GM12878 (cell line): Measurements from ENCODE around the gene LILRB1. TPM values are rescaled to one million over a fixed set of nuclear protein-coding genes. Genes with fewer than 3 reads are reported as not detected.

Experiments used
- ATAC-seq: fragments of 200-7000 bp; cut with Tn5 transposase; 3 replicates; pipeline ENCODE4 v1.9.1; 2020; ENCODE audit warnings: mild to moderate bottlenecking, moderate library complexity
- BruUV-seq: library from RNA; stranded (reverse); fragments of 400-500 nt; replicated peaks from 2 replicates; lab custom pipeline; 2021; lab: Mats Ljungman, UMichigan
- CTCF ChIA-PET: fragments of 300-600 bp; sonication (Branson Sonifier 250); formaldehyde crosslinking; extraction: SDS; loops from one replicate; lab custom pipeline; 2021; ENCODE audit warnings: inconsistent platforms; lab: Yijun Ruan, JAX
- POLR2A ChIA-PET: fragments of 350-600 bp; formaldehyde crosslinking; extraction: SDS; loops from one replicate; lab custom pipeline; 2021; ENCODE audit warnings: inconsistent platforms; lab: Charles Lee
- RAD21 ChIA-PET: fragments of 300-600 bp; sonication (Branson Sonifier 250); formaldehyde crosslinking; loops from one replicate; lab custom pipeline; 2023; ENCODE audit warnings: antibody characterized with exemption; ENCODE audit not compliant: unreplicated experiment; lab: Charles Lee
- SMC1A ChIA-PET: fragments of 300-600 bp; sonication (Branson Sonifier 250); formaldehyde crosslinking; loops from one replicate; lab custom pipeline; 2023; ENCODE audit not compliant: unreplicated experiment, uncharacterized antibody; lab: Charles Lee
- DNase-seq: peaks from one replicate; pipeline ENCODE4 v3.0.0-alpha.2; 2011; ENCODE audit warnings: low read depth, low spot score
- FAIRE-seq: peaks from 3 replicates; lab custom pipeline; 2011; peaks lifted over from hg19 to GRCh38; lab: Jason Lieb, UNC
- H2AFZ ChIP-seq: 2 replicates; pipeline ENCODE4 v1.6.0; 2011; ENCODE audit warnings: low read depth, low read length, control low read depth; ENCODE audit not compliant: control insufficient read depth
- H3K27ac ChIP-seq: 2 replicates; pipeline ENCODE4 v1.5.1; 2011; ENCODE audit warnings: control low read depth; ENCODE audit not compliant: control insufficient read depth, insufficient read depth
- H3K27me3 ChIP-seq, 2 experiments: replicated peaks in 1 of 2; 2 replicates each; pipeline versions ENCODE4 v1.6.0 to v1.6.1; 2011; ENCODE audit warnings: low read length in 1 of 2; ENCODE audit not compliant: control insufficient read depth in 2 of 2, insufficient read depth in 2 of 2
- H3K36me3 ChIP-seq, 2 experiments: 2 replicates each; pipeline ENCODE4 v1.5.1; 2011; ENCODE audit warnings: low read length in 1 of 2; ENCODE audit not compliant: control insufficient read depth in 2 of 2, insufficient read depth in 2 of 2
- H3K4me1 ChIP-seq: 2 replicates; pipeline ENCODE4 v1.6.1; 2011; ENCODE audit warnings: mild to moderate bottlenecking, low read length, moderate library complexity, mixed read lengths; ENCODE audit not compliant: control insufficient read depth, insufficient read depth
- H3K4me2 ChIP-seq: 2 replicates; pipeline ENCODE4 v1.6.0; 2011; ENCODE audit warnings: control low read depth; ENCODE audit not compliant: control insufficient read depth, insufficient read depth
- H3K4me3 ChIP-seq: fragments of 200-600 bp; sonication (generic); 2 replicates; pipeline ENCODE4 v1.5.1; 2016
- H3K79me2 ChIP-seq: 2 replicates; pipeline ENCODE4 v1.6.0; 2011; ENCODE audit warnings: low read length; ENCODE audit not compliant: control insufficient read depth, insufficient read depth
- H3K9ac ChIP-seq: 2 replicates; pipeline ENCODE4 v1.8.0; 2011; ENCODE audit warnings: low read length, control low read depth, mixed read lengths; ENCODE audit not compliant: control insufficient read depth, insufficient read depth
- H3K9me3 ChIP-seq: replicated peaks from 3 replicates; pipeline ENCODE4 v1.5.1; 2011; ENCODE audit warnings: mild to moderate bottlenecking, low read length; ENCODE audit not compliant: control insufficient read depth, insufficient read depth
- H4K20me1 ChIP-seq: 2 replicates; pipeline ENCODE4 v1.6.0; 2011; ENCODE audit not compliant: control insufficient read depth, insufficient read depth
- BACH1 ChIP-seq: fragments of 450-650 bp; IDR thresholded peaks from 2 replicates; pipeline ENCODE4 v1.6.1; 2017; ENCODE audit warnings: mild to moderate bottlenecking, borderline replicate concordance
- E2F4 ChIP-seq: IDR thresholded peaks from 2 replicates; pipeline ENCODE4 v1.6.1; 2012; ENCODE audit warnings: low read depth, low read length, improper control_type of control experiment
- KAT2A ChIP-seq: conservative IDR thresholded peaks from 2 replicates; pipeline ENCODE4 v1.6.1; 2011; ENCODE audit warnings: low read depth, low read length; ENCODE audit not compliant: control insufficient read depth
- KLF5 ChIP-seq: fragments of 450-650 bp; IDR thresholded peaks from 2 replicates; pipeline ENCODE4 v1.6.1; 2014; ENCODE audit warnings: mild to moderate bottlenecking; ENCODE audit not compliant: partially characterized antibody
- MEF2A ChIP-seq: IDR thresholded peaks from 2 replicates; pipeline ENCODE4 v1.6.1; 2011; ENCODE audit warnings: low read depth, mild to moderate bottlenecking, low read length, moderate library complexity; ENCODE audit not compliant: insufficient read depth
- NFXL1 ChIP-seq: fragments of 450-650 bp; IDR thresholded peaks from 2 replicates; pipeline ENCODE4 v1.6.1; 2017; ENCODE audit warnings: antibody characterized with exemption, mild to moderate bottlenecking, borderline replicate concordance
- NR2C2 ChIP-seq: IDR thresholded peaks from 2 replicates; pipeline ENCODE4 v1.6.1; 2011; ENCODE audit warnings: borderline replicate concordance, low read depth; ENCODE audit not compliant: control insufficient read depth, insufficient read length
- NRF1 ChIP-seq: conservative IDR thresholded peaks from 2 replicates; pipeline ENCODE4 v1.6.1; 2011; ENCODE audit warnings: mild to moderate bottlenecking, low read depth, low read length, improper control_type of control experiment
- PAX5 ChIP-seq: IDR thresholded peaks from 2 replicates; pipeline ENCODE4 v1.6.1; 2011; ENCODE audit warnings: low read depth, low read length, borderline replicate concordance
- RCOR1 ChIP-seq: conservative IDR thresholded peaks from 2 replicates; pipeline ENCODE4 v1.6.1; 2012; ENCODE audit warnings: low read depth, low read length, improper control_type of control experiment
- RUNX3 ChIP-seq: IDR thresholded peaks from 2 replicates; pipeline ENCODE4 v1.6.1; 2012; ENCODE audit warnings: low read length, inconsistent platforms
- SREBF2 ChIP-seq: IDR thresholded peaks from 2 replicates; pipeline ENCODE4 v1.6.1; 2012; ENCODE audit warnings: mild to moderate bottlenecking, low read length
- SRF ChIP-seq, 2 experiments: IDR thresholded peaks; 2 replicates each; pipeline ENCODE4 v1.6.1; 2011; ENCODE audit warnings: low read depth in 2 of 2, low read length in 2 of 2, mild to moderate bottlenecking in 1 of 2, moderate library complexity in 1 of 2
- SUZ12 ChIP-seq: fragments of 200-600 bp; sonication (generic); IDR thresholded peaks from one replicate; pipeline ENCODE4 v1.6.1; 2018; ENCODE audit warnings: antibody characterized with exemption, mild to moderate bottlenecking; ENCODE audit not compliant: unreplicated experiment
- TCF12 ChIP-seq: IDR thresholded peaks from 2 replicates; pipeline ENCODE4 v1.6.1; 2011; ENCODE audit warnings: low read depth, mild to moderate bottlenecking, low read length
- USF2 ChIP-seq: IDR thresholded peaks from 2 replicates; pipeline ENCODE4 v1.6.1; 2011; ENCODE audit warnings: low read depth, low read length, improper control_type of control experiment, borderline replicate concordance
- ZNF24 ChIP-seq: fragments of 450-650 bp; IDR thresholded peaks from 2 replicates; pipeline ENCODE4 v1.6.1; 2017; ENCODE audit warnings: antibody characterized with exemption, mild to moderate bottlenecking
- ZNF687 ChIP-seq: fragments of 450-650 bp; IDR thresholded peaks from 2 replicates; pipeline ENCODE4 v1.6.1; 2017; ENCODE audit warnings: mild to moderate bottlenecking, moderate library complexity
- ZZZ3 ChIP-seq: IDR thresholded peaks from 2 replicates; pipeline ENCODE4 v1.6.1; 2011; ENCODE audit warnings: low read depth; ENCODE audit not compliant: control insufficient read depth, insufficient read length
- WGBS: methylation state at CpG from one replicate; pipeline ENCODE4 v1.1.6; 2016; ENCODE audit warnings: low lambda C conversion rate; ENCODE audit not compliant: insufficient replicate concordance, insufficient coverage; ENCODE audit errors: missing lambda C conversion rate; 5-methylcytosine and 5-hydroxymethylcytosine counted together
- in situ Hi-C: fragments of 300-500 bp; cut with MboI; formaldehyde crosslinking; loops from 9 replicates; pipeline ENCODE4 v1.14.3; 2018; ENCODE audit warnings: mixed read lengths
- intact Hi-C: fragments of 100-400 bp; cut with micrococcal nuclease; formaldehyde crosslinking; loops from one replicate; pipeline ENCODE4 v1.14.2; 2022; ENCODE audit not compliant: unreplicated experiment
- polyA plus RNA-seq, 11 experiments: library from polyadenylated mRNA; depleted of rRNA in 4 of 11; unstranded in 6 of 11; stranded (reverse) in 5 of 11; fragments of >200 nt; fragmentation: Nextera tagmentation in 4 of 11; fragmentation: Illumina TruSeq in 1 of 11; extraction: Ambion mirVana in 4 of 11; extraction: Trizol in 1 of 11; gene quantifications; 1 replicate in 1 of 11; 2 replicates in 10 of 11; pipeline versions ENCODE4 v1.2.1 to v1.2.3, GENCODE V29; 2011 to 2016; ENCODE audit warnings: inconsistent platforms in 2 of 11, missing spikeins in 2 of 11, low read depth in 1 of 11
- total RNA-seq, 4 experiments: library from RNA; depleted of rRNA in 3 of 4; stranded (reverse); fragments of >200 nt in 3 of 4; fragmentation: Illumina TruSeq in 1 of 4; extraction: Trizol in 1 of 4; gene quantifications; 2 replicates each; pipeline versions ENCODE4 v1.2.1 to v1.2.3, GENCODE V29; 2013 to 2021

LILRB1 gene
- total and polyA plus RNA-seq, 10 of the 15 experiments (the other 5 are each of a cell fraction or from before 2014, with no cell fraction given): 4.9 to 92.2 (median 50.1) TPM

- intact Hi-C loops (loop anchor here (5.0 kb wide), 1 partner anchor 257 kb away; no protein-coding TSS in a partner anchor), in situ Hi-C loops (no loop called here)
- ChIA-PET RAD21 (no interaction called here), CTCF (interaction anchor here (0.6 to 20.7 kb wide), 2 partner anchors 16 to 428 kb away, joined by 4 to 842 read pairs; no protein-coding TSS in a partner anchor), SMC1A (interaction anchor here (0.7 to 2.9 kb wide), 4 partner anchors 10 to 175 kb away, joined by 3 to 31 read pairs (median 6); no protein-coding TSS in a partner anchor), POLR2A (interaction anchor here (0.5 to 1.4 kb wide), 4 partner anchors 14 to 43 kb away, joined by 3 to 5 read pairs (median 4); no protein-coding TSS in a partner anchor)
- H3K27me3 ChIP-seq: no peaks in the 10 kb centered on the region
- BruUV-seq: no TSS peak
- no peak overlapping the region for H3K4me2 ChIP-seq
- 46% methylated on average over 5 of the region's 5 CpGs for WGBS
- no peaks in the 10 kb centered on the region for H3K79me2 ChIP-seq
- peaks cover 28% of the 10 kb centered on the region for H3K4me1 ChIP-seq
- FAIRE-seq (no peak), DNase-seq (no peak), ATAC-seq (no peak)
- TF ChIP-seq SREBF2 (no peak), SUZ12 (no peak), NR2C2 (no peak), ZNF687 (no peak), PAX5 (no peak), E2F4 (no peak), BACH1 (no peak), MEF2A (no peak), USF2 (no peak), ZNF24 (no peak), ZZZ3 (no peak), RUNX3 (no peak), KAT2A (no peak), RCOR1 (no peak), TCF12 (no peak), KLF5 (no peak), NRF1 (no peak), NFXL1 (no peak), SRF (IDR thresholded peaks at IDR 0.05; ENCODE audit: low read depth in 2 of 2, low read length in 2 of 2) (no peak)
- H2AFZ ChIP-seq: no peak overlapping the region
- H3K27ac ChIP-seq: no peak overlapping the region
- H3K36me3 ChIP-seq: no peaks in the 10 kb centered on the region
- H3K9me3 ChIP-seq: no peaks in the 10 kb centered on the region; the same call in 2 of the 3 replicates
- no peaks in the 10 kb centered on the region for H4K20me1 ChIP-seq
- no peak overlapping the region for H3K4me3 ChIP-seq
- H3K9ac ChIP-seq: no peak overlapping the region
Measured at GRCh38 chr19:54660306-54660705, 30.0 kb downstream of the LILRB1 start.
